Muscle of leg (tissue), 11 donors: ENCODE measurements around the gene ZSCAN21. TPM values are rescaled to one million over a fixed set of nuclear protein-coding genes. Genes with fewer than 3 reads are reported as not detected.
"Not testable (repeated sequence)": the region's sequence is repeated elsewhere in the genome, so short reads cannot be mapped to it uniquely, and the experiment has no call there.

Source experiments
- DNase-seq: peaks from one replicate; pipeline ENCODE4 v3.0.0; 2013
- H3K27ac ChIP-seq: one replicate; pipeline ENCODE4 v1.5.1; 2013; ENCODE audit warnings: mild to moderate bottlenecking, low read length, control low read depth
- H3K27me3 ChIP-seq: one replicate; pipeline ENCODE4 v1.6.1; 2013; ENCODE audit warnings: low read length; ENCODE audit not compliant: control insufficient read depth, insufficient read depth
- H3K36me3 ChIP-seq: one replicate; pipeline ENCODE4 v1.6.1; 2013; ENCODE audit warnings: low read length; ENCODE audit not compliant: control insufficient read depth, insufficient read depth
- H3K4me1 ChIP-seq: one replicate; pipeline ENCODE4 v1.6.1; 2013; ENCODE audit warnings: low read length; ENCODE audit not compliant: control insufficient read depth, insufficient read depth
- H3K4me3 ChIP-seq: one replicate; pipeline ENCODE4 v1.5.1; 2013; ENCODE audit warnings: low read length, control low read depth
- H3K9me3 ChIP-seq: replicated peaks from 2 replicates; pipeline ENCODE4 v1.6.1; 2013; ENCODE audit warnings: low read depth, low read length; ENCODE audit not compliant: control insufficient read depth
- WGBS: methylation state at CpG from one replicate; pipeline ENCODE4 v1.1.5; 2013; ENCODE audit warnings: missing lambda C conversion rate; ENCODE audit not compliant: insufficient coverage; 5-methylcytosine and 5-hydroxymethylcytosine counted together
- polyA plus RNA-seq, 8 donors: library from polyadenylated mRNA; unstranded; fragments of 120-200 nt; gene quantifications; one replicate each; pipeline versions ENCODE4 v1.2.1 to v1.2.3, GENCODE V29; 2013; ENCODE audit warnings: inconsistent platforms in 1 of 8, low replicate concordance in 1 of 8; ENCODE audit not compliant: insufficient read length in 8 of 8, insufficient read depth in 1 of 8
- total RNA-seq: library from RNA; stranded (reverse); fragments of 120-200 nt; gene quantifications from one replicate; pipeline ENCODE4 v1.2.4, GENCODE V29; 2013

The ZSCAN21 gene
- total and polyA plus RNA-seq, 9 donors = 12.3 to 15.8 (median 13.5) TPM

- not testable (repeated sequence) for H3K36me3 ChIP-seq, H3K27me3 ChIP-seq, H3K4me1 ChIP-seq, H3K27ac ChIP-seq, H3K9me3 ChIP-seq, H3K4me3 ChIP-seq, DNase-seq
- WGBS = 97% methylated on average over 6 of the region's 14 CpGs
Observed at GRCh38 chr7:100012385-100013327, 36.9 kb upstream of the ZSCAN21 start.

- H3K27ac ChIP-seq = no peak overlapping the region
- DNase-seq = no peak
- no peaks in the 10 kb centered on the region for H3K27me3 ChIP-seq
- peaks cover 7% of the 10 kb centered on the region for H3K4me1 ChIP-seq
- H3K9me3 ChIP-seq = no peaks in the 10 kb centered on the region
- H3K36me3 ChIP-seq = peaks cover 2% of the 10 kb centered on the region
- no peak overlapping the region for H3K4me3 ChIP-seq
- WGBS = 80% methylated on average over 1 of the region's 3 CpGs
Observed at GRCh38 chr7:100013328-100013676, 36.3 kb upstream of the ZSCAN21 start.

- WGBS = 0% methylated on average over 47 of the region's 70 CpGs
- Histone ChIP-seq H3K36me3 (peaks cover 4% of the 10 kb centered on the region), H3K4me1 (peaks cover 7% of the 10 kb centered on the region), H3K9me3 (no peaks in the 10 kb centered on the region), H3K27ac (peak within 1 kb of the TSS; percentile 94), H3K27me3 (no peaks in the 10 kb centered on the region), H3K4me3 (peak within 1 kb of the TSS; percentile 100)
- peak; percentile 96 for DNase-seq
Observed at GRCh38 chr7:100015232-100016214, 34.1 kb upstream of the ZSCAN21 start, which contains the start of gene ZKSCAN1. TSS of gene ZKSCAN1 (plus strand) at chr7:100015596. CDS start at chr7:100023507, 7,911 bp downstream.

- DNase-seq = peak; percentile 32
- Histone ChIP-seq H3K27ac (peak overlapping the region; percentile 94), H3K4me1 (peaks cover 9% of the 10 kb centered on the region), H3K9me3 (no peaks in the 10 kb centered on the region), H3K4me3 (peak overlapping the region; percentile 100), H3K36me3 (peaks cover 4% of the 10 kb centered on the region), H3K27me3 (no peaks in the 10 kb centered on the region)
- 0% methylated on average over 1 of the region's 11 CpGs for WGBS
Observed at GRCh38 chr7:100016215-100016901, 33.2 kb upstream of the ZSCAN21 start.

GRCh38 chr7:100017300-100017699 is 32.3 kb upstream of the ZSCAN21 start:
- H3K4me3 ChIP-seq = no peak overlapping the region

GRCh38 chr7:100017875-100018274 is 31.7 kb upstream of the ZSCAN21 start:
- H3K27me3 ChIP-seq = no peaks in the 10 kb centered on the region
- peaks cover 9% of the 10 kb centered on the region for H3K4me1 ChIP-seq
- no peaks in the 10 kb centered on the region for H3K9me3 ChIP-seq
- H3K27ac ChIP-seq = no peak overlapping the region
- WGBS = 100% methylated on average over 2 of the region's 5 CpGs
- no peak for DNase-seq
- peaks cover 14% of the 10 kb centered on the region for H3K36me3 ChIP-seq
- no peak overlapping the region for H3K4me3 ChIP-seq

More at GRCh38 chr7:100017300-100017699, 32.3 kb upstream of the ZSCAN21 start:
- H3K27me3 ChIP-seq = no peaks in the 10 kb centered on the region
- peaks cover 9% of the 10 kb centered on the region for H3K4me1 ChIP-seq
- WGBS = 82% methylated on average over 6 of the region's 11 CpGs
- no peaks in the 10 kb centered on the region for H3K9me3 ChIP-seq
- DNase-seq = no peak
- peaks cover 9% of the 10 kb centered on the region for H3K36me3 ChIP-seq
- H3K27ac ChIP-seq = no peak overlapping the region

- no peaks in the 10 kb centered on the region for H3K9me3 ChIP-seq
- peaks cover 9% of the 10 kb centered on the region for H3K4me1 ChIP-seq
- H3K4me3 ChIP-seq = no peak overlapping the region
- 77% methylated on average over 4 of the region's 7 CpGs for WGBS
- no peak for DNase-seq
- H3K27ac ChIP-seq = no peak overlapping the region
- H3K27me3 ChIP-seq = no peaks in the 10 kb centered on the region
- H3K36me3 ChIP-seq = peaks cover 31% of the 10 kb centered on the region
Observed at GRCh38 chr7:100019908-100020307, 29.7 kb upstream of the ZSCAN21 start.

GRCh38 chr7:100021297-100021696 is 28.3 kb upstream of the ZSCAN21 start:
- DNase-seq = peak; percentile 36
- Histone ChIP-seq H3K36me3 (peaks cover 37% of the 10 kb centered on the region), H3K4me1 (peaks cover 6% of the 10 kb centered on the region), H3K4me3 (no peak overlapping the region), H3K27ac (peak overlapping the region; percentile 29), H3K27me3 (no peaks in the 10 kb centered on the region), H3K9me3 (no peaks in the 10 kb centered on the region)
- 81% methylated on average over 3 of the region's 3 CpGs for WGBS

GRCh38 chr7:100022621-100023020 is 27.0 kb upstream of the ZSCAN21 start:
- Histone ChIP-seq H3K9me3 (no peaks in the 10 kb centered on the region), H3K4me3 (no peak overlapping the region), H3K36me3 (peaks cover 46% of the 10 kb centered on the region), H3K27ac (no peak overlapping the region), H3K4me1 (peaks cover 2% of the 10 kb centered on the region), H3K27me3 (no peaks in the 10 kb centered on the region)
- 84% methylated on average over 3 of the region's 5 CpGs for WGBS
- no peak for DNase-seq
